ENCODE data around the gene SLC25A42.
"Not testable (repeated sequence)": the region's sequence is repeated elsewhere in the genome, so short reads cannot be mapped to it uniquely, and the experiment has no call there.

Gene SLC25A42

DNA sequence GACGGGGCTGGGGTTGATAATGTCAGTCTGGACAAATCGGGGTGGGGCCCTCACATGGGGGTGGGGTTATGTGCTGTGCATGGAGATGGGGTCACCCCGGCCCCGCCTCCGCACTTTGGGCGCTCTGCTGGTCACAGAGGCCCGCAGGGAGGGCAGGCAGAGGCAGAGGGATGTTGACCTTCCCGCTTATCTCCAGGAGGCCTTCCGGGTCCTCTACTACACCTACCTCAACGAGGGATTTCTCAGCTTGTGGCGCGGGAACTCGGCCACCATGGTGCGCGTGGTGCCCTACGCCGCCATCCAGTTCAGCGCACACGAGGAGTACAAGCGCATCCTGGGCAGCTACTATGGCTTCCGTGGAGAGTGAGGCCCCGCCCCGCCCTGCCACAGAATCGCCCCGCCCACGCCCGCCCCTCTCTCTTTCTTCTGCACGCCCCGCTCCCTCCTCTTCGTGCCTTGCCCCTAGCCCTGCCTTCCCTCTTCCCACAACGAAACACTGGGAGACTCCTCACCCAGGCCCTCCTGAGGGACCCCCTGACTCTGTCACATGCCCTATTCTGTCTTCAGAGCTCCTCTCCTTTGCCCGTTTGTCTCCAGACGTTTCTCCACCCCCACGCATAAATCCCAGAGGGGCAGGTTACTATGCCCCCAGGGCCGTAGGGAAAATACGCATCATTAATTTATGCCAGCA is 41.7 kb downstream of the SLC25A42 start:
- no peak for DNase-seq (ENCODE audit: low read depth)

DNA sequence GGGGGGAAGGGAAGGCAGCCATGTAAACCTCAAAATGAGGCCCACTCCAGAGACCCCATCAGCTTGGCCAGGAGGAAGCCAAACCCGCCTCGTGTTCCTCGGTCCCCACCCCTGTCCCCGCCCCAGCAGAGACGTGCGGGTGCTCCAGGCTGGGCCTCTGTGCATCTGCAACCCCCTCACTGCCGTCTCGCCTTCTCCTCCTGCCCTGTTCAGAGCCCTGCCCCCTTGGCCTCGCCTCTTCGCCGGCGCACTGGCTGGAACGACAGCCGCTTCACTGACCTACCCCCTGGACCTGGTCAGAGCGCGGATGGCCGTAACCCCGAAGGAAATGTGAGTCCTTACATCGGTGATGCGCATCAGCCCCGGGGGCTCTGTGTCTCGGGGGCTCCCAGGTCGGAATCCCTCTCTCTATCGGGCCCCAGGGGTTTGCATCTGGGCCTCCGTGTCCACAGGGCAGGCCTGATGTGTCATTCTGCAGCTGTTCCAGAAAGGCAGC is 42.3 kb downstream of the SLC25A42 start:
- DNase-seq (ENCODE audit: low read depth) = no peak

DNA sequence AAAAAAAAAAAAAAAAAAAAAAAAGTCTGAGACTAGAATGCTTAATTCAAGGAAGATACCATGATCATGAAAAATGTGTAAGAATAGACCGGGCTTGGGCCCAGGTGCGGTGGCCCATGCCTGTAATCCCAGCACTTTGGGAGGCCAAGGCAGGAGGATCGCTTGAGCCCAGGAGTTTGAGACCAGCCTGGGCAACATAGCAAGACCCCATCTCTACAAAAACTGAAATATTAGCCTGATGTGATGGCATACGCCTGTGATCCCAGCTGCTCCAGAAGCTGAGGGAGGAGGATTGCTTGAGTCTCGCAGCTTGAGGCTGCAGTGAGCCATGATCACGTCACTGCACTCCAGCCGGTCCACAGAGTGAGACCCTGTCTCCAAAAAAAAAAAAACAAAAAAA is 43.1 kb downstream of the SLC25A42 start:
- not testable (repeated sequence) for DNase-seq (ENCODE audit: low read depth)

- no peak for DNase-seq (ENCODE audit: low read depth)
Observed at GRCh38 chr19:19107654-19108053, 43.9 kb downstream of the SLC25A42 start.

- DNase-seq (ENCODE audit: low read depth) = no peak
Observed at GRCh38 chr19:19109601-19110000, 45.8 kb downstream of the SLC25A42 start.

- DNase-seq (ENCODE audit: low read depth) = peak; percentile 21
Observed at GRCh38 chr19:19110410-19111135, 46.8 kb downstream of the SLC25A42 start.

DNA sequence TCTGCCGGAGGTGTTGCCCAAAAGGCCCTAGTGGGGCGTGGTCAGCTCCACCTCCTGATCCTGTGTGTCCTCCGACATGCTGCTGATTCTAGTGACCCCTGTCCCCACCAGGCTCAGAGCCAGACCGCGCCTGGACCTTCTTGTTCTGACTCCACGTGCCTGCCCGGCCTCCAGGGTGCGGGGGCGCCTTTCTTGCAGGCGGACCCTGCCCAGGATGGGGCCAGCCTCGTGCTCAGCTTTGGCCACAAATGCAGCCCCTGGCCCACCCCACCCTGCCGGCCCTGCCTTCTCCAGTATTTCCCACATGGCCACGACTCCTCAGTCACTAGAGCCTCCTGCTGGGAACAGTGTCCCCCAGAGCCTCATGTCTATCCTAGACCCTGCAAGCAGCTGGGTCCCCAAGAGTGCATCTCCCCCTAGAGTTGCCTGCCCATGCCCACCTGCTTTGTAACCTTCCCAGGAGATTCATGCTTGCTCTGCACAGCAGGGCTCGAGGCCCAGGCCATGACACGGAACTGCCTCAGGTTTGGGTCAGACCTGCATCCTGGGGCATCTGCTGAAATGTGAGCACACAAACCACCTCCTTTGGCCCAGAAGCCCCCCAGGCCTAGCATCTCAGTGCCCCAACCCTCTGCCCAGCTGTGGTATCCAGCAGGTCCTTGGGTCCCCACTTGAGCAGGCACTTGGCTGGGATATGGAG is 47.5 kb downstream of the SLC25A42 start:
- DNase-seq (ENCODE audit: low read depth) = no peak

GRCh38 chr19:19111967-19112580 is 48.3 kb downstream of the SLC25A42 start:
- no peak for DNase-seq (ENCODE audit: low read depth)

GRCh38 chr19:19113040-19113626 is 49.3 kb downstream of the SLC25A42 start:
- no peak for DNase-seq (ENCODE audit: low read depth)

DNA sequence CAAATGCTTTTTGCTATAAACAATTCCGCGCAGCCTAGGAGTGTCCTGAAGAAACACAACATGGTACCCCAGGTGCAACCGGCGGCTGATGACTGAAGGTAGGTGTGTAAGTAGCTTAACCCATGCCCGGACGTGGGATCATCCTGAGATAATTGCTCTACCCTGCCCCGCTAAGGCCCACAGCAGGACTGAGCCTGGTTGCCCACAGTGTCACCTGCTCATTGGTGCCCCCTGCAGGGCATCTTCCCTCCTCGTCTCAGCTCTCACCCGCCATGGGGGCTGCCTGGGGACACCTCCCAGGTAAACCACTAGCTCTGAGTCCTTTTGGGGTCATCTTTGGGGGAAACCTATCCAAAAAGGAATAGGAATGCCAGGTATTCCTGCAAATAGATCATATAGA is 52.2 kb downstream of the SLC25A42 start:
- DNase-seq (ENCODE audit: low read depth) = peak; percentile 41

GRCh38 chr19:19119325-19120237 is 55.8 kb downstream of the SLC25A42 start:
- no peak for DNase-seq (ENCODE audit: low read depth)

DNA sequence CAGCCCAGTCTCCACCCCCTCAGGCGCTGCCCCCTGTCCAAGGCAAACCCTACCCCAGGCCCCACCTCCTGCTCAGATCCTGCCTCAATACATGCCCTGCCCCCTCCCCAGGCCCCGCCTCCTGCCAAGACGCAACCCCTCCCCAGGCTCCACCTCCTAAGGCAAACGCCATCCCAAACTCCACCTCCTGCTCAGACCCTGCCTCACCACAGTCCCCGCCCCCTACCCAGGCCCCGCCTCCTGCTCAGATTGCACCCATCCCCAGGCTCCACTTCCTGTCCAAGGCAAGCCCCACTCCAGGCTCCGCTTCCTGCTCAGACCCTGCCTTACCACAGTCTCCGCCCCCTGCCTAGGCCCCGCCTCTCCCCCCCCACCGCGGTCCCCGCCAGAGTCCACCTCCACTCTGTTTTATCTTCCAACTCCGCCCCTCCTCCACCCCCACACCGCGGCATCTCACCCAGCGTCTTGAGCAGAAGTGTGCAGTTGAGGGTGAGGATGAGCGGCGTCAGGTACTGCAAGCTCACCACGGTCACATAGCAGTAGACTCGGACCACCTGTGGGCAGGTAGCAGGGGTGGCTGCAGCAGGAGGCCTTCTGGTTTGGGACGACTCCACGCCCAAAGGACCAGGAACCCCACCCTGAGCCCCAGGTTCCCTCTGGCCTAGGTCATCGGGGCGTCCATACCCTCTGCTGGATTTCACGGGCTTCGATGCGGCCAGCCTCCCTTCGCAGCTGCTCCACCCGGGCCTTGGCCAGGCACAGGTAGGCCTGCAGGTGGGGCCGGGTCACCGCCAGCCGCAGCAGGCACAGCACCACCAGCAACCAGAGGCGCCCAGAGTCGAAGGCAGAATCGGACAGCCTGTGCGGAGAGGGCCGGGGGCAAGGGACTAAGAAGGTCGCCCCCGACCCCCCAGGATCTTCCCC is 56.8 kb downstream of the SLC25A42 start:
- peak; percentile 26 for DNase-seq (ENCODE audit: low read depth)

GRCh38 chr19:19121371-19121770 is 57.6 kb downstream of the SLC25A42 start:
- no peak for DNase-seq (ENCODE audit: low read depth)

DNA sequence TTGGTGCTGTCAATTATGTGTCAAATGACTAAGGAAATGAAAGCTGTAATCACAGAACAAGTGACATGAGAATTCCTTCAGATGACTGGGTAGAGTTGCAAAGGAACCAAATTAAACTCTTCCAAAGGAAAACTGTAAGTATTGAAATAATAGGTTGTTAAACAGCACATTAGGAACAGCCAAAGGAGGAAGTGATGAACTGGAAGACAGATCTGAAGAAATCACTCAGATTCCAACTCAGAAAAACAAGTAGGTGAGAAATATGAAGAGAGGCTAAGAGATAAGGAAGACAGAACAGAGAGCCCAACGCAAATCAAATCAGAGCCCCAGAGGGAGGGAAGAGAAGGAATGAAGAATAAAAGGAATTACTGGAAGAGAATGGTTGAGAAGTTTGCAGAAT is 59.1 kb downstream of the SLC25A42 start:
- DNase-seq (ENCODE audit: low read depth) = no peak

GRCh38 chr19:19123386-19123785 is 59.6 kb downstream of the SLC25A42 start:
- DNase-seq (ENCODE audit: low read depth) = no peak

DNA sequence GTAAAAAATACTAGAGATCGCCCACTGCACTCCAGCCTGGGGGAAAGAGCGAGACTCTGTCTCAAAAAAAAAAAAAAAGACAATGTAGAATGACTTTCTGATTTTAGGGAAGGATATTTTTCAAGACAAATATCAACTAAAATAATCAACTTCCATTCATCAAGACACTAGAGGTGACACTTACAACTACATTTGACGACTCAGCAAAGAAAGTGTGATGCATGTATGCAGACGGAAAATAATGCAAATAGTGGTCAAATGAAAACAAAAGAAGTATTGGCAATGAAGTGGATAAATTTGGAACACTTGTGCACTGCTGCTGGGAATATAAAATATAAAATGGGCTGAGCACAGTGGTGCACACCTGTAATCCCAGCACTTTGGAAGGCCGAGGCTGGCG is 62.3 kb downstream of the SLC25A42 start:
- DNase-seq (ENCODE audit: low read depth) = no peak

DNA sequence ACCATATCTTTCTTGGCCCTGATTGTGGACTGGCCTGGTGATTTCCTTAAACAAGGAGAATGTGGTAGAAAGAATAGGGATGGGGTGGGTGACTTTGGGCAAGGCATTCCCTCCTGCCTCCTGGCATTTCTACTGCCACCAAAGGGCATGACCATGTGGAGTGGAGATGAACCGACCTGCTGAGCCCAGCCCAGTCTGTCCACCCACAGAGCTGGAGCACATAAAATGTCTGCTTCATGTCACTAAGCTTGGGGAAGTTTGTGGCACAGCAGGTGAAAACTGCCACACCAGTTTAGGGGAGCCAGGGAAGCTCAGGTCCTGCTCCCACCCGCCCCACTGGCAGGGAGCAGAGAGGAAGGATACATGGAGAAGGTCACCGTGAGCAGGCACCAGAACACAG is 68.2 kb downstream of the SLC25A42 start:
- no peak for DNase-seq (ENCODE audit: low read depth)

DNA sequence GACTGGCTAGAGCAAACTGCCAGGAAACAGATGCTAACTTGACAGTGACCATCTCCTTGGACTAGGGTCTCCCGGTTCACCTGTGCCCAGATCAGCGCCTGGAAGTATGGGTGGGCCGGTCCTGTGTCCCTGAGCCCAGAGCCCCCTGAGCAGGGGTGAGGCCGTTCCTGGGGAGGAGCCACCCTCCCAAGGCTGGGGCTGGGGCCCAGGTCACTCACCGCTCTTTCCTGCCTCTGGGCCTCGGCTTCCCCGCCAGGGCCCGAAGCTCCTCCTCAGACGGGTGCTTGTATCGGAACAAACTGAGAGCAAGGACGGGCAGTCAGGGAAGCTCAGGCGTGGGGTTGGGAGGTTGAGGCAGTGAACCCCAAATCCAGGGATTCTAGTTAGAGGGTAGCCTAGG is 69.1 kb downstream of the SLC25A42 start:
- DNase-seq (ENCODE audit: low read depth) = no peak

GRCh38 chr19:19133985-19134384 is 70.2 kb downstream of the SLC25A42 start:
- DNase-seq (ENCODE audit: low read depth) = no peak

GRCh38 chr19:19134687-19135158 is 70.9 kb downstream of the SLC25A42 start:
- DNase-seq (ENCODE audit: low read depth) = peak; percentile 43

Measured in activated T-cell treated with anti-CD3 and anti-CD28 coated beads for 48 hours (primary cell).